Fibroblast of villous mesenchyme (primary cell): Measurements from ENCODE around the gene PKP1. TPM values are rescaled to one million over a fixed set of nuclear protein-coding genes. Genes with fewer than 3 reads are reported as not detected.

Source experiments
- DNase-seq: peaks from one replicate; pipeline ENCODE4 v3.0.0-alpha.2; 2010; ENCODE audit warnings: low read depth
- H3K4me3 ChIP-seq: 2 replicates; pipeline ENCODE4 v1.5.1; 2011; ENCODE audit warnings: low read depth, mild to moderate bottlenecking, low read length
- CTCF ChIP-seq: IDR thresholded peaks from 2 replicates; pipeline ENCODE4 v1.5.1; 2012; ENCODE audit warnings: low read depth, mild to moderate bottlenecking, low read length; ENCODE audit not compliant: insufficient read depth
- total RNA-seq: library from RNA; depleted of rRNA; stranded (reverse); fragments of >200 nt; gene quantifications from 2 replicates; pipeline ENCODE4 v1.2.3, GENCODE V29; 2012

PKP1 gene
- total RNA-seq, 1 donor = not detected

- no peak for TF ChIP-seq CTCF
- no peak overlapping the region for H3K4me3 ChIP-seq
- DNase-seq = no peak
Measured at GRCh38 chr1:201305815-201306214, 22.5 kb downstream of the PKP1 start.

GRCh38 chr1:201307231-201307630, 23.9 kb downstream of the PKP1 start:
- no peak for DNase-seq
- TF ChIP-seq CTCF = no peak
- H3K4me3 ChIP-seq = no peak overlapping the region

GRCh38 chr1:201307760-201308499, 24.6 kb downstream of the PKP1 start:
- no peak for TF ChIP-seq CTCF
- H3K4me3 ChIP-seq = no peak overlapping the region
- no peak for DNase-seq

DNA sequence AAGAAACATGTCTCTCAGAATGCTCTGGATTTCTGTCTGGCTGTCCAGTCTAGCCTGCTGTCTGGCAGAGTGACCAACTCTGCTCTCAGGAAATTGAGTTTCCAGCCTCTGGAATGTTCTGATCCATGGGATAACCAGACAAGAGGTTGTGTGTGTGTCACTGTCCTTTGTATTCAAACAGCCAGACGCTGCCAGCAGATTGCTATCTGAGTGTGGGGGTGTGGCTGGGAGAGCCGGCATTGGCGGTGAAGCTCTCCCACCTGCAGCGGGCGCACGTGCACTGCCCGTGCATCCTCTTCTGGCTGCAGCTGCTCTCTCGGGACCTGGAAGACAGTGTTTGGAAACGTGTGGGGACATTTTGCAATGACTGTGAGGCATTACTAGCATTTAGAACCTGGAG, 26.1 kb downstream of the PKP1 start:
- DNase-seq = peak; percentile 18
- no peak overlapping the region for H3K4me3 ChIP-seq
- no peak for TF ChIP-seq CTCF

- no peak for TF ChIP-seq CTCF
- no peak overlapping the region for H3K4me3 ChIP-seq
- DNase-seq = no peak
Measured at GRCh38 chr1:201310251-201310985, 27.1 kb downstream of the PKP1 start.

GRCh38 chr1:201310986-201311355, 27.7 kb downstream of the PKP1 start:
- TF ChIP-seq CTCF = no peak
- no peak for DNase-seq
- no peak overlapping the region for H3K4me3 ChIP-seq
